HG03439 (cell line): ENCODE data around the gene PCSK5.
"Not testable (repeated sequence)": the region's sequence is repeated elsewhere in the genome, so short reads cannot be mapped to it uniquely, and the experiment has no call there.

Source experiments
- ATAC-seq: cut with Tn5 transposase; IDR thresholded peaks from one replicate; pipeline ENCODE4 v1.9.1; 2021; ENCODE audit warnings: mild to moderate bottlenecking, moderate library complexity; ENCODE audit not compliant: unreplicated experiment

The PCSK5 gene

DNA sequence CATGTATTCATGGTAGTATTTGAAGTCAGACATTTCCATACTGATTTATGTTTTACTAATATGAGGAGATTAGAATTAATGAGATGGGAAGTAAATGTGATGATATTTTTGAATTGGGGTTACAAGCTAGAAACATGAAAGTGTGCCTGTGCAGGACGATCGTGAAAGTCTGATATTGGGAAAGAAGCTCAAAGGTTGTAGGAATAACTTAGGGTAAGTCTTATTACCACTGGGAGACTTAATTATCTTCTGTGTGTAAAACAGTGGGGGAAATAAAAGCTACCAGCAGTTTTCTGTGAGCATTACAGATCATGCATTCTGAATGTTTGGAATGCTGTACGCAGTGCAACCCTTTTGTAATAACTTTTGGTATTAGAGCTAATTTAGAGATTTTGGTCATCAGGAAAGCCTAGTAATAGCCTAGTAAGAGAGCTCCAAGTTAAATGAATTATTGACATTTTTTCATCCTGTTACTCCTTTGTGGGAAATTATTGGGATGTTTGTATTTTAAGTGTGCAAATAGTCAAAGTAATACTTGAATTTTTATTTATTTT, 153.9 kb downstream of the PCSK5 start:
- ATAC-seq = no peak

DNA sequence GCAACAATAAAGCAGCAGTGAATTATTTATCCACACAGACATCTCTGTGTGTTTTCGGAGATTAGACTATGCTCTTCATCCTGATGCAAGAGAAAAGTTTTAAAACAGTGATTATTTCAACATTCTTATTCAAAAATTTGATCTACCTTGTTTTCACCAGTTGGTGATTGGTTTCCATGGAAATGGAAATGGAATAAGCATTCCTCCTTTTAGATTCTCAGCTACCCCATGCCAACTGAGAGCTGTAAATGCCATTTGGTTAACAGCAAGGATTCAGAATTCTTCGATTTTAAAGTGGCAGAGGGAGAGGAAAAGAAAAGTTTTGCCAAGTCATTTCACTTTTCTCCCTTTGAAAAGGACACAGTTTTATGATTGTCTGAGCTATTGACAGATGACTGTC, 154.7 kb downstream of the PCSK5 start:
- ATAC-seq = no peak

DNA sequence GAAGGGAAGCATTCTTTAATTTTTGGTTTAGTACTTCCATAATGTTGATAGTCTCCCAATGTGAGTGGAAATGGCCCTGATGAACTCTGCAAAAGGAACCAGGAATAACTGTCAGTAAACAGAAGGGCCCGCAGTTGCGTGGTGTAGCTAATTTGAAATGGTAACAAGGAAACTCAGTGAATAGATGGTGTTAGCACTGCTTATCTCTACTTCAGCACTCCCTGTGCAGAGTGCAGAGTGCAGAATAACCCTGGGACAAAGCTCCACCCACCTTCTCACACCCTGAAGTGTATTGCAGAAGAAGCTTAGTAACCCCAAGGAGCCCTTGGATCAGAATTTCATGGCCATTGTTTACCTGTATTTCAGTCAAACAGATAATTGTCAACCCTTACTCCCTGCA, 158.9 kb downstream of the PCSK5 start:
- ATAC-seq = no peak

DNA sequence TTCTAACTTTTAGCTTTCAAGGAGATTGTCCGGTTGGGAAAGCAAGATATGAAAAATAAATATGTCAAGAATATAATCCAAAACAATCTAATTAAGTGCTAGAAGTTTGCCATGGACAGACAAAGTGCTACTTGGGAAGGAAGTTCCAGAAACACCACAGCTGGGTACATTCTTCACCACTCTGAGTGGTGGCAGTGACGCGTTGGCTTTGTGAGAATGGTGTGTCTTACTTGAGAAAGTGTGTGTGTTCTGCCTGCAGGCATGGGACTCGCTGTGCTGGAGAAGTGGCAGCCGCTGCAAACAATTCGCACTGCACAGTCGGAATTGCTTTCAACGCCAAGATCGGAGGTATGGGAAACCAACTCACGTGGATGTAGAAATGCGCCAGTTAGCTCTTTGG, 177.2 kb downstream of the PCSK5 start:
- ATAC-seq = no peak

DNA sequence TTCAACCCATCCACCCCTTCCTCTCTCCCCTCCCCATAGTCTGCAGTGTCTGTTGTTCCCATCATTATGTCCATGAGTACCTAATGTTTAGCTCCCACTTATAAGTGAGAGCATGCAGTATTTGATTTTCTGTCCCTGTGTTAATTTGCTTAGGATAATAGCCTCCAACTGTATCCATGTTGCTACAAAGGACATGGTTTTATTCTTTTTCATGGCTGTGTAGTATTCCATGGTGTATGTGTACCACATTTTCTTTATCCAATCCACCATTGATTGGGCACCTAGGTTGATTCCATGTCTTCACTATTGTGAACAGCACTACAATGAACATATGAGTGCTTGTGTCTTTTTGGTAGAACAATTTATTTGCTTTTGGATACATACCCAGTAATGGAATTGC, 187.1 kb downstream of the PCSK5 start:
- ATAC-seq = no peak

DNA sequence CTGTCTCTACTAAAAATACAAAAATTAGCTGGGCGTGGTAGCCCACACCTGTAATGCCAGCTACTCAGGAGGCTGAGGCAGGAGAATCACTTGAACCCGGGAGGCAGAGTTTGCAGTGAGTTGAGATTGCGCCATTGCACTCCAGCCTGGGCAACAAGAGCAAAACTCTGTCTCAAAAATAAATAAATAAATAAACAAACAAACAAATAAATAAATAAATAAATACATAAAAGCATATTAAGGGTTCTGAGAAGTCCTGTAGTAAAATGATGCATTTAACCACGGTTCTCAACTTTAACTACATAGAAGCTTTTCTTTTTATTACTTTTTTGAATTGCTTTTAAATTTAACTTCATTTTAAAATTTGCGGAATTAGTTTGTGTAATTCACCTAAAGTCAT, 190.8 kb downstream of the PCSK5 start:
- ATAC-seq = not testable (repeated sequence)

DNA sequence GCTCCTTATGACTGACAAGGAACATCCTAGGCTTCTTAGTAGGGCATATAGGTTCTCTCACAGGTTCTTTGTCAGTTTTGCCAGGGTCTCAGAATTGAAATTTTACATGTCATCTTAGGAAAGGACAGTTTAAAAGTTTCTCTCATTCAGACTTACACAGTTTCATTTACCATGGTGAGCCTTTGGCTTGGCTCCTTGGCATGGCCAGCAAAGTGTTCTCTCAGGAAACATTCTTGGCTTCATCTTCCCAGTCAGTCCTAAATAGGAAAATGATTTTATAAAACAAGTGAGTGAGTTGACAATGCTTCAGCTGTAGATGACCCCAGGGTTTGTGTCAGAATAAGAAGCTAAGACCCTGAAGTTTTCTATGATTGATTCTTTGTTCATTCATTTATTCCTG, 191.6 kb downstream of the PCSK5 start:
- ATAC-seq = no peak

DNA sequence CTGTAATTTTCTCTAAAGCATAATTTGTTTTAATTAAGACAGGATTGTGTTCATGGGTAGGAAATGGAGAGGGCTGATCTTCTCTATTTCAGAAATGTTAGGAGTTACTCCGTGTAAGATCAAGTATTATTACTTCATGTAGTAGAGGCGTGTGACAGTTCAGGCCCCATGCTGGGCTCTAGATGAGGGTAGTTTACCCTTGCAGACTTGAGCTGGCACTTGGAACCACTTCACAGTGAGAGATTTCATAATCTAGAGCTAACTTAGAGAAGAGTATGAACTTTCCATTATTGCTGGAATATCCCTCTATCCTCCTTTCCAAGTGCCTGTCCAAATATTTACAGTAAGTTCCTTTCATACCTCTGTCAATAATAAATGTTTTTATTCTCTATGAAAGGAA, 195.1 kb downstream of the PCSK5 start:
- no peak for ATAC-seq

DNA sequence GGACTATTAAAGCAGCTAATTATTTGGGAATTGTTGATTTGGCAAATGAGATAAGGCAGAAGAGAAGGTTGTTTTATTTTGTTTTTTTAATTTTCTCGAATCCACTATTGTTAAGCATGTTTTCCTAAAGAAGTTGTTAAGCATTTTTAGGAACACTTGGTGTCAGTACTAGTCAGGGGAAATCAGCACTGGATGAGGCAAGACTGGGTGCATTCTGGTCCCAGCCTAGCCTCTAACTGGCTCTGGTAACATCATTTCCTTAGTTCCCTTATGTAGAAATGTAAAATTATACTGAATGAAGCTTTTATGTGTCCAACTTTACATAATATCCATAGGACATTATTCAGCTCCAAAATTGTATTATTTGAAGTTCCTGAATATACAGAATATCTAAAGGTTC, 196.1 kb downstream of the PCSK5 start:
- no peak for ATAC-seq

DNA sequence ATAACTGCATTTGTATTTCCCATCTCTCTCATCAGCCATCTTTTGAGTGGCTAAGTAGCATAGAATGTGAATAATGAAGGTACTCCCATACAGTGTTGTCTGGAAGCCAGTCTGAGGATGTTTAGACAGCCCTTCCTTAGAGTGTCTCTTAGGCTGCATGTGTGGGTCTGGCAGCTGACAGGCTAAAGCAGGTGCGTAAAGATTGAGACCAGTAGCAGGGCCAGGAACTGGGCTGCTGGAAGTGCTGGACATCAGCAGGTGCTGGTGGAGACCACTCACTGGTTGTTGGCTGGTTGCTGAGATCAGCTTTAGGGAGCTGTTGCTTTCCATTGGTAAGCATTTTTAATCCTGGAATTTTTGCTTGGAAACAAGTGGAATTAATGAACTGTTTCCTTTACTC, 197.5 kb downstream of the PCSK5 start:
- no peak for ATAC-seq

DNA sequence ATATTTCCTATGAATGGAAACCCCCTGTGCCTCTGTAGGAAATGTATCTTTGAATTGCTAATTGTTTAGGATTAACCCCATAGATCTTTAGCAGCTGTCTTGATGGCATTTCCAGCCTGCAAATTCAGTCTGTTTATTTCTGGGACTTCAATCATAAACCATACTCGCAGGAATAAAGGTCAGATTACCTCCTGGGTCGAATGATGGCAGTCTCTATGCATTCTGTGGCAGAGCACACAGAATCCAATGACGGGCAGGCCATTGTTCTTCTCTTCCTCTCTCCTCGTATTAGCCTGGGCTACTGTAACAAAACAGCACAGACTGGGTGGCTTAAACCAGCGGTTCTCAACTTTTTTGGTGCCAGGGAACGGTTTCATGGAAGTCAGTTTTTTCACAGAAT, 199.9 kb downstream of the PCSK5 start:
- no peak for ATAC-seq

DNA sequence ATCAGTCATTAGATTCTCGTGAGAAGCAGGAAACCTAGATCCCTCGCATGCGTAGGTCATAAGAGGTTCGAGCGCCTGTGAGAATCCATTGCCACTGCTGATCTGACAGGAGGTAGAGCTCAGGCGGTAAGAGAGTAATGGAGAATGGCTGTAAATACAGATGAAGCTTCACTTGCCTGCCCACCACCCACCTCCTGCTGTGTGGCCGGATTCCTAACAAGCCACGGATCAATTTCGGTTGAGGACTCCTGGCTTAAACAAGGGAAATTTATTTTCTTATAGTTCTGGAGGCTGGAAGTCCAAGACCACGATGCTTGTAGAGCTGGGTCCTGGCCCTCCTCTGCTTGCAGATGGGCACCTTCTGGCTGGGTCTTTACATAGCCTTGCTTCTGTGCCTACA, 200.4 kb downstream of the PCSK5 start:
- ATAC-seq = no peak

DNA sequence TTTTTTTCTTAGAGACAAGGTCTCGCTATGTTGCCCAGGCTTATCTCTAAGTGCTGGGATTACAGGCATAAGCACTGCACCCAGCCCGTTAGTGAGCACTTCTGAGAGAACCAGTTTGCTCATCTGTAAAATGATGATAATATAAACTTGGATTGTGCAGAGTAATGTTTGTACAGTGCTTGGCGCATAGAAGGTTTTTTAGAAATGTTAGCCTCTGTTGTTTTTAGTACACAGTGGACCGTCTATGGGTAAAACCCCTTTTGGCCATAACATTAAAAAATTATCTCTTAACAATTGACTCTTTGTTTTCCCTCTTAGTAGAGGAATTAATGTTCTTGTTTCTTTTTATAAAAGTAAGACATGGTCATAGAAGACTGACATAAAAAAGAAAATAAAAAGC, 202.1 kb downstream of the PCSK5 start:
- no peak for ATAC-seq

DNA sequence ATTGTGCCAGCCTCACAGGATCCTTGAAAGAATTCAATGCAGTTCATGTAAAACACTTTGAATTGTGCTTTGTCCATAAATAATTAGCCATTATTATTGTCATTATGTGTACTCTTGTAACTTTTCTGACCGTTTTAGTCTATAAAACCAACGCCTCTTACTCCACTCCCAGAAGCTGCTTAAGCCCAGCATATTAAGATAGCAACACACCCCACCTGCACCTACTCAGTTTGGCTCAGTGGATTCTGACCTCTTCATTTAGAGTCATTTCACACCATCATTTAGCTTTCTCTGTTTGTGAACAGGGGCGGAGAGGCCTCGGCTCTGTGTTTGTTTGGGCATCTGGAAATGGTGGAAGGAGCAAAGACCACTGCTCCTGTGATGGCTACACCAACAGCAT, 205.1 kb downstream of the PCSK5 start:
- no peak for ATAC-seq

DNA sequence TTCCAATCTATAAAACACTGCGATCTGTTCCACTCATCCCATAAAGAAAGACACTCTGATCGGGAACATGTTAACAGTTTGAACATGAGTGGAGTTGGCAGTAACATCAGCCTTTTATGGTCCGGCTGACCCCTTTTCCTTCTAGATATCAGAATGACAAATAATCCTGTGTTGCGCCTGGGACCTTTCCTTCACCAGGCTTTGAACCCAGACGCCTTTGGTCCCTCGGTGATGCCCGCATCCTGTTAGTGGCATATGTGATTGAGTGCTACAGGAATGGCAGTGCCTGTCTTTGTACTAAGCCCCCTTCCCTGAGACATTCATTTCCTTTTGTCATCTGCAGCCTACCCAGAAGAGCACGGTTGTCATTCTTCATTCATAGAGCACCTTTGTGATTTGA, 209.0 kb downstream of the PCSK5 start:
- no peak for ATAC-seq

DNA sequence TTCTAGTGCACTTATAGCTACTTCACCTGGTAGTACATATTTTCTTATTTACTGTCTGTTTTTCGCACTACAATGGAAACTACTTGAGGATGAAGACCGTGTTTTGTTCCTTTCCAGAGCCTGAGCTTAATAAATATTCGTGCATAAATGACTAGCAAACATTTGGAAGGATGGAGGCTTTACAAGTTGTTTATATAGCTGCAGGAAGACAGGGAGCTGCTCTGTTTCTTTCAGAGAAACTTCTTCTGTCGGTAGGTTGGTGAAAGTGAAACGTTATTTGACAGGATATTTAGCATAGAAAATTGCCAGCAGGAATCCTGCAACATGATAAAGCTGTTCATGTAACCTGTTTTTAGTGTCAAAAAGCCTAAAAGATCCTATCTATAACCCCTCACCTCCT, 210.6 kb downstream of the PCSK5 start:
- ATAC-seq = no peak

DNA sequence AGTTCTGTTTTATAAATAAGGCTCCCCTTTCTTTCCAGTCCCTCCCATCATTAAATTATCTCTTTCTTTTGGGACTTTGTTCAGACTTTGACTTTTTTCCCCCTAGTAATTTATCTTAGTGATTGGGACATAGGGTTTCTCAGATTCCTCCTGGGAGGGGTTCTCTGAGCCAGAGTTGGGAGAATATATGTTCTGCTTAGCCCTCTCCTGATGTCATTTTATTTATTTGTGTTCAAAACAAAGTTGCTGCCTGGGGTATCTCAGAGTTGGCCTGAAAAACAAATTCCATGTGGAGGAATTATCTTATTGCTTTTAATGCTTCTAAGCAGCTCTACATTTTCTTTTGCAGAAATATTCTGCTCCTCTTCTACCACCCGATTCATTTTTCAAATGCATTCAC, 211.0 kb downstream of the PCSK5 start:
- no peak for ATAC-seq

DNA sequence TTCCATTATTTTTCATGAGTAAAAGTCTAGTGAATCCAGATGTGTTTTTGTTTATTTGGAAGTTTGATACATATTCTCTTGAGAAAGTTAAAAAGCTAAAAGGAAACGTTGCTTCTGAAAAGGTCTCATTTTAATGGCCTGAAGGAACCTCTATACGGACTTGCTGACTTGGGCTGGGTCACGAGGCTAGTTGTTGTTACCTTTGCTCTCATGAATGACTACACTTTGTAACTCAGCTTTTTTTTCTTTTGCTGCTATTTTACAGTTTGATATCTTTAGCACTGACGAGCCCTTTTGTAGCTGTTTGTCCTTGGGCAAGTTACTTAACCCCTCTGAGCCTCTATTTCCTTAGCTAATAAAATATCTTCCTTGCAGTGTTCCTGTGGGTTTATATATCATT, 211.5 kb downstream of the PCSK5 start:
- no peak for ATAC-seq

DNA sequence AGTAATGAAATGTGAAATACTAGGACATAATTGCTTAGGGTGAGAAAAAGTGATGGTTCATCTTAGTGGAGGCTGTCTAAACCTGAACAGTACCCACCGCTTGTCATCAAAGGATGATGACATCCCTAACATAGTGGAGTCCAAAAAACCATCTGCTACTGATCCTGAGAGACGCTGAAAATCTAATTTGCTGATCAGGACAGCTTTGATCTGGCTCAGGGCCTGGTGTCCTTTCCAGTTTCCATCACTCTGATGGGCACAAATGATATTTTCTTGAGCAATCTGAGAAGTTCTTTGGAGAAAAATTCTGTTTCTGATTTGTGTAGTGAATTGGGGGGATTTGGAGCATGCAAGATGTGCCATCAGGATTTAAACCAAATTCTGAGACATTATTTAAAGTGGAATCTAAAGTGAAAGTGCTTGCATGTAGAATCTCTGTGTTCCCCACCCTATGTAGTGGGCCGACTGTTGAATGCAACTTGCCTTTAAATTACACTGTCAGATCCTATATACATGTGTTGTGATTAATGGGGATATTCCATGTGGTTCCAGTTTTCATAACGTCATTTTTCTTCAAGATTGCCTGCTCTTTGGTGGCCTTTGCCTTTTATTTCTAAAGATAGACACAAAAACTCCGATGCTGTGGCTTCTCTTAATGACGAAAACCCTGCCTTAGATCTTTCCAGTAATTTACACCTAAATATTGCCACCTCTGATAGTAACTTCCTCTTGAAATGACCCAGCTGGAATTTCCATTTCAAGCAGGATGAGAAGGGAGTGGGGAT, 213.2 kb downstream of the PCSK5 start:
- ATAC-seq = no peak

DNA sequence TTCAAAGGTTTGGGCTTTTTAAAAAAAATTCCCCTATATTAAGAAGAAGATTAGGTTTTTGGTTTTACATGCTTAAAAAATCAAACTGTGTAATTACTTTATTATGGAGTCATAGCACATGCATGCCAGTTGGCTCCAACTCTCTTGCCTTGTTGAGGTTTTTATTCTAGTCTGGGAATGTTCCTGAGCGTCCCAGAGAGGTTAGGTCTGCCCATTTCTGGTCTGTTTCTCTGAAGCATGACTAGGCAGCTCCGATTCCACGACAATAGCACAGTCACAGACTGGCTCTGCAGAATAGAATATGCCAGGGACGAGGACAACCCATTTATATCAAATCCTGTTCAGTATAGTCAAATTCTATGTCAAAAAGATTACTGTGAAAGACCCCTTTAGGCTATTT, 217.0 kb downstream of the PCSK5 start:
- no peak for ATAC-seq

DNA sequence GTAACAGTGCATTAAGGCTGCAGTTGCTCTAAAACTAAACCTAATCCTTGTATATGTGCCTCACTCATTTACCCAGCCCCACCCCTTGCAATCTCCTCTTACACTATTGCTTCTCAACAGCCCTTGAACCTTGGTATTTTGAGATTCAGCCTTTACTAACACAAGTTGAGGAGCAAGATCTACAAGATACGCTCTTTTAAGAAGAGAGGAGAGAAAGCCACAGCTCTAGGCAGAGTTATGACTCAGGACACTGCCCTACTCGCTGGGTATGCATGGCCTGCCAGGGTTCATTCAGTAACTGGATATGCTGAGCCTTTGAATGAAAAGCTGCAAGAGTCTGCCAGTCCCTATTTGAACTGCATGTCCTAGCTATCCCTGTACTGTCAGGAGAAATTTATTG, 219.5 kb downstream of the PCSK5 start:
- ATAC-seq = no peak

DNA sequence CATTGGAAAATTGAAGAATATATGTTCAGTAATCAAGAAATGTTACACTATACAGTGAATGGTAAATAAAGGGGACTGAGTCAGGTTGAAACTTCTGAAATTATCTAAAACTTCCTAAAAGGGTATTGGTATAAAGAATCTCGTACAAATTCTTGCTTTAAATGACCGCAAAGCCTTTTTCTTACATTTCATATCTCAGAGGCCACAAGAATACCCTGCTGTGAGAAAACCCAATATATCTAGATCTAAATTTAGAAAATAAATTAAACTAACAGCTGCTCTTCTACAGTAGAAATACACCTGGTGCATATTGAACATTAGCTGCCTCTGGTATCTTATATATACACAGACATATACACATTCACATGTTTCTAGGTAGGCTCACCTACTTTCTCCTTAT, 221.7 kb downstream of the PCSK5 start:
- ATAC-seq = peak; percentile 45

DNA sequence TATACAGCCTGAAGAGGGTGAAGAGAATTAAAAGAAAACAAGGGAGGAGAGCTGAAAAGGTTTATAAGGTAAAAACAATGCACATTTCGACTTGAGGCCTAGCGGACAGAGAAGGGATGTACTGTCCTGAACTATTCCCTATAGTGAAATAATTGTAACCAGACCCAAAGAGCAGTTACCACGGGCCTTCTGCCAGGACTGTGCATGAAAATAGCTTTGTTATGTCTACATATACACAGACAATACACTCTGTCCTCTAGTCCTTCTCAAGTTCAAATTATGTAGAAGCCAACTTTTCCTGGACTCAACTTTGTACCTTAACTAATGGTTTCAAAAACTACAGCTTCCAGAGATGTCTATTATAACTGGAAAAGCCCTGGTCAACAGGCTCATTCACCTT, 223.7 kb downstream of the PCSK5 start:
- ATAC-seq = no peak
